Inflammatory macrophage (primary cell): Measurements from ENCODE around the gene AKAP14.
"Not testable (repeated sequence)": the region's sequence is repeated elsewhere in the genome, so short reads cannot be mapped to it uniquely, and the experiment has no call there.

ENCODE experiments used
- DNase-seq, 2 donors: peaks; one replicate each; pipeline ENCODE4 v3.0.0-alpha.2; 2020 to 2022
- total RNA-seq, 18 experiments: gene quantifications; one replicate each; lab custom pipeline; 2026; ENCODE audit warnings: mixed read lengths in 6 of 18, inconsistent platforms in 2 of 18; lab: John Stamatoyannopoulos, UW

The AKAP14 gene
- total RNA-seq: 0 to 0.07 (median 0) reads per million in 18 experiments

GRCh38 chrX:119895843-119896326, at the start of gene AKAP14:
AKAP14 (plus strand) TSS chrX:119895893; CDS start chrX:119903224, 7,331 bp downstream.
- no peak for DNase-seq

- peak; percentile 96 to 97 for DNase-seq
Observed at GRCh38 chrX:119852382-119853353, 43.0 kb upstream of the AKAP14 start, which contains the start of gene UPF3B. UPF3B (minus strand) TSS chrX:119852963; CDS start chrX:119852928, 35 bp downstream.

- no peak for DNase-seq
Observed at GRCh38 chrX:119853444-119853843, 42.2 kb upstream of the AKAP14 start.

- DNase-seq: peak; percentile 60 to 65
Observed at GRCh38 chrX:119870626-119871131, 25.0 kb upstream of the AKAP14 start.

- peak; percentile 28 to 61 for DNase-seq
Observed at GRCh38 chrX:119871245-119871598, 24.5 kb upstream of the AKAP14 start.

- DNase-seq: peak; percentile 89 to 93
Observed at GRCh38 chrX:119871599-119872395, 23.9 kb upstream of the AKAP14 start, which contains the start of the genes NDUFA1 and RNF113A. NDUFA1 (plus strand) TSS chrX:119871832; CDS start chrX:119871912, 80 bp downstream. RNF113A (minus strand) TSS chrX:119871733; CDS start chrX:119871613, 120 bp downstream.

- no peak for DNase-seq
Observed at GRCh38 chrX:119878740-119879139, 17.0 kb upstream of the AKAP14 start.

- no peak for DNase-seq
Observed at GRCh38 chrX:119880076-119880475, 15.6 kb upstream of the AKAP14 start.

- peak; percentile 44 to 49 for DNase-seq
Observed at GRCh38 chrX:119880552-119881437, 14.9 kb upstream of the AKAP14 start.

GRCh38 chrX:119885554-119886428, 9.9 kb upstream of the AKAP14 start:
- peak; percentile 38 to 40 for DNase-seq

- peak; percentile 55 to 59 for DNase-seq
Observed at GRCh38 chrX:119887721-119888425, 7.8 kb upstream of the AKAP14 start.

- DNase-seq: not testable (repeated sequence)
Observed at GRCh38 chrX:119890626-119891025, 5.1 kb upstream of the AKAP14 start.

- DNase-seq: not testable (repeated sequence)
Observed at GRCh38 chrX:119891961-119892692, 3.6 kb upstream of the AKAP14 start.

GRCh38 chrX:119899125-119899524, 3.4 kb downstream of the AKAP14 start:
- peak; percentile 88 to 89 for DNase-seq

GRCh38 chrX:119900976-119901375, 5.3 kb downstream of the AKAP14 start:
- DNase-seq: peak in 1 of 2 donors; percentile 25

GRCh38 chrX:119916310-119916709, 20.6 kb downstream of the AKAP14 start:
- no peak for DNase-seq

GRCh38 chrX:119917877-119918276, 22.2 kb downstream of the AKAP14 start:
- DNase-seq: no peak

- DNase-seq: no peak
Observed at GRCh38 chrX:119919835-119920585, 24.3 kb downstream of the AKAP14 start.
